Endometrium (tissue), 2 donors: ENCODE data around the gene NHSL2.

Source experiments
- FAIRE-seq: peaks from 2 replicates; lab custom pipeline; 2012; peaks lifted over from hg19 to GRCh38; lab: Jason Lieb, UNC
- donor health status: control.
- donor health status: control.

The NHSL2 gene

GRCh38 chrX:72110876-72111708, 200.4 kb downstream of the NHSL2 start:
- no peak for FAIRE-seq

- FAIRE-seq = no peak
Observed at GRCh38 chrX:72113461-72113860, 202.8 kb downstream of the NHSL2 start.

GRCh38 chrX:72114306-72114705, 203.7 kb downstream of the NHSL2 start:
- FAIRE-seq = no peak

- FAIRE-seq = no peak
Observed at GRCh38 chrX:72114807-72115206, 204.2 kb downstream of the NHSL2 start.

- no peak for FAIRE-seq
Observed at GRCh38 chrX:72115380-72115779, 204.7 kb downstream of the NHSL2 start.

GRCh38 chrX:72117636-72118210, 207.1 kb downstream of the NHSL2 start:
- no peak for FAIRE-seq

- FAIRE-seq = no peak
Observed at GRCh38 chrX:72120837-72121236, 210.2 kb downstream of the NHSL2 start.

GRCh38 chrX:72121383-72121782, 210.7 kb downstream of the NHSL2 start:
- no peak for FAIRE-seq

GRCh38 chrX:72122621-72123337, 212.1 kb downstream of the NHSL2 start:
- no peak for FAIRE-seq

GRCh38 chrX:72123471-72124185, 213.0 kb downstream of the NHSL2 start:
- FAIRE-seq = no peak

- FAIRE-seq = no peak
Observed at GRCh38 chrX:72124540-72125201, 214.0 kb downstream of the NHSL2 start.

GRCh38 chrX:72125331-72126047, 214.8 kb downstream of the NHSL2 start:
- FAIRE-seq = no peak

GRCh38 chrX:72126048-72126415, 215.4 kb downstream of the NHSL2 start:
- no peak for FAIRE-seq

GRCh38 chrX:72126539-72127140, 216.0 kb downstream of the NHSL2 start:
- no peak for FAIRE-seq

GRCh38 chrX:72127332-72127731, 216.7 kb downstream of the NHSL2 start:
- no peak for FAIRE-seq

- FAIRE-seq = no peak
Observed at GRCh38 chrX:72128183-72128834, 217.7 kb downstream of the NHSL2 start.

- no peak for FAIRE-seq
Observed at GRCh38 chrX:72128881-72129280, 218.2 kb downstream of the NHSL2 start.

GRCh38 chrX:72129661-72130060, 219.0 kb downstream of the NHSL2 start:
- FAIRE-seq = no peak

GRCh38 chrX:72130156-72130761, 219.6 kb downstream of the NHSL2 start:
- no peak for FAIRE-seq

GRCh38 chrX:72130762-72131250, 220.2 kb downstream of the NHSL2 start:
- FAIRE-seq = no peak
